CD14-positive monocyte (primary cell): Measurements from ENCODE around the gene CTNNA3. TPM values are rescaled to one million over a fixed set of nuclear protein-coding genes. Genes with fewer than 3 reads are reported as not detected.

Experiments
- DNase-seq, 3 donors: peaks; one replicate each; pipeline ENCODE4 v3.0.0-alpha.2; 2011 to 2022
- H2AFZ ChIP-seq: 2 replicates; pipeline ENCODE4 v1.6.0; 2012; ENCODE audit warnings: mild to moderate bottlenecking, low read depth, low read length, inconsistent platforms; ENCODE audit not compliant: insufficient read depth, poor library complexity, severe bottlenecking
- H3K27ac ChIP-seq, 2 donors: 1 replicate in 1 of 2; 2 replicates in 1 of 2; pipeline ENCODE4 v1.5.1; 2012 to 2013; ENCODE audit warnings: low read length in 2 of 2, control low read depth in 1 of 2, inconsistent platforms in 1 of 2, low read depth in 1 of 2, mild to moderate bottlenecking in 1 of 2
- H3K27me3 ChIP-seq, 2 donors: one replicate each; pipeline versions ENCODE4 v1.6.0 to v1.6.1; 2011 to 2013; ENCODE audit warnings: low read length in 2 of 2; ENCODE audit not compliant: control insufficient read depth in 2 of 2, insufficient read depth in 2 of 2
- H3K36me3 ChIP-seq, 2 donors: replicated peaks in 1 of 2; 1 replicate in 1 of 2; 2 replicates in 1 of 2; pipeline versions ENCODE4 v1.5.1 to v1.6.1; 2012 to 2013; ENCODE audit warnings: low read length in 2 of 2, control low read depth in 1 of 2, inconsistent platforms in 1 of 2, mild to moderate bottlenecking in 1 of 2; ENCODE audit not compliant: insufficient read depth in 2 of 2, control insufficient read depth in 1 of 2
- H3K4me1 ChIP-seq, 2 donors: 1 replicate in 1 of 2; 2 replicates in 1 of 2; pipeline versions ENCODE4 v1.5.1 to v1.6.1; 2012 to 2013; ENCODE audit warnings: low read length in 2 of 2, control low read depth in 1 of 2, inconsistent platforms in 1 of 2, mild to moderate bottlenecking in 1 of 2, moderate library complexity in 1 of 2; ENCODE audit not compliant: insufficient read depth in 2 of 2, control insufficient read depth in 1 of 2
- H3K4me2 ChIP-seq: replicated peaks from 2 replicates; pipeline ENCODE3; 2012; ENCODE audit warnings: low read length, moderate library complexity, mild to moderate bottlenecking; ENCODE audit not compliant: poor library complexity, severe bottlenecking; ENCODE audit errors: extremely low read depth
- H3K4me3 ChIP-seq, 3 experiments: fragments of 200-600 bp in 1 of 3; sonication (generic) in 1 of 3; replicated peaks in 1 of 3; 1 replicate in 2 of 3; 2 replicates in 1 of 3; pipeline ENCODE4 v1.5.1; 2011 to 2013; ENCODE audit warnings: low read length in 3 of 3, mild to moderate bottlenecking in 3 of 3, control low read depth in 2 of 3, low read depth in 2 of 3, inconsistent platforms in 1 of 3, moderate library complexity in 1 of 3
- H3K79me2 ChIP-seq: 2 replicates; pipeline ENCODE4 v1.6.0; 2012; ENCODE audit warnings: mild to moderate bottlenecking, control low read depth, inconsistent platforms, low read length, moderate library complexity; ENCODE audit not compliant: insufficient read depth
- H3K9ac ChIP-seq: 2 replicates; pipeline ENCODE4 v1.6.0; 2017; ENCODE audit warnings: low read length, mild to moderate bottlenecking; ENCODE audit not compliant: insufficient read depth, poor library complexity, severe bottlenecking
- H3K9me3 ChIP-seq, 2 donors: replicated peaks in 1 of 2; 1 replicate in 1 of 2; 2 replicates in 1 of 2; pipeline versions ENCODE4 v1.5.1 to v1.6.1; 2012 to 2013; ENCODE audit warnings: low read length in 2 of 2, control low read depth in 1 of 2; ENCODE audit not compliant: control insufficient read depth in 1 of 2, insufficient read depth in 1 of 2
- H4K20me1 ChIP-seq: 2 replicates; pipeline ENCODE4 v1.6.0; 2012; ENCODE audit warnings: mild to moderate bottlenecking, low read length, control low read depth, moderate library complexity; ENCODE audit not compliant: insufficient read depth
- H3K27ac Mint-ChIP-seq, 7 donors: one replicate each; pipeline ENCODE4 v1.8.0; 2020; ENCODE audit warnings: mild to moderate bottlenecking in 7 of 7, mixed read lengths in 7 of 7, moderate library complexity in 6 of 7, inconsistent platforms in 2 of 7
- H3K27me3 Mint-ChIP-seq, 3 donors: one replicate each; pipeline ENCODE4 v1.8.0; 2021 to 2022; ENCODE audit warnings: low read depth in 3 of 3, mild to moderate bottlenecking in 3 of 3, mixed read lengths in 3 of 3, moderate library complexity in 3 of 3, inconsistent platforms in 1 of 3
- H3K36me3 Mint-ChIP-seq, 2 donors: one replicate each; pipeline ENCODE4 v1.8.0; 2020; ENCODE audit warnings: mixed read lengths in 2 of 2, inconsistent platforms in 1 of 2, mild to moderate bottlenecking in 1 of 2
- H3K4me1 Mint-ChIP-seq: one replicate; pipeline ENCODE4 v1.8.0; 2020; ENCODE audit warnings: mild to moderate bottlenecking, mixed read lengths
- H3K4me3 Mint-ChIP-seq, 2 donors: one replicate each; pipeline ENCODE4 v1.8.0; 2020; ENCODE audit warnings: mild to moderate bottlenecking in 2 of 2, mixed read lengths in 2 of 2, moderate library complexity in 1 of 2
- H3K9me3 Mint-ChIP-seq, 7 donors: one replicate each; pipeline ENCODE4 v1.8.0; 2020 to 2022; ENCODE audit warnings: mixed read lengths in 7 of 7, mild to moderate bottlenecking in 6 of 7, moderate library complexity in 6 of 7, inconsistent platforms in 2 of 7
- CTCF ChIP-seq: fragments of 200-600 bp; IDR thresholded peaks from one replicate; pipeline ENCODE4 v1.8.0; 2022; ENCODE audit warnings: antibody characterized with exemption, mild to moderate bottlenecking
- WGBS: methylation state at CpG from one replicate; pipeline ENCODE4 v1.1.5; 2013; ENCODE audit warnings: missing lambda C conversion rate; ENCODE audit not compliant: insufficient coverage; 5-methylcytosine and 5-hydroxymethylcytosine counted together
- intact Hi-C, 2 donors: fragments of 100-400 bp; cut with micrococcal nuclease; formaldehyde crosslinking; loops; one replicate each; pipeline versions ENCODE4 v1.15.0 to v1.15.1; 2023
- polyA plus RNA-seq, 3 donors: library from polyadenylated mRNA; depleted of rRNA in 1 of 3; unstranded in 2 of 3; stranded (reverse) in 1 of 3; fragments of 300-500 nt in 2 of 3; fragments of >200 nt in 1 of 3; fragmentation: Illumina TruSeq in 2 of 3; gene quantifications; 1 replicate in 2 of 3; 2 replicates in 1 of 3; pipeline ENCODE4 v1.2.3, GENCODE V29; 2012 to 2021

The CTNNA3 gene
- polyA plus RNA-seq, 3 donors: not detected

- Histone ChIP-seq H4K20me1 (no peaks in the 10 kb centered on the region), H3K4me3 (no peak overlapping the region), H3K4me2 (no peak overlapping the region), H3K79me2 (no peaks in the 10 kb centered on the region), H3K27me3 (no peaks in the 10 kb centered on the region), H3K9me3 (no peaks in the 10 kb centered on the region), H3K4me1 (no peaks in the 10 kb centered on the region), H2AFZ (no peak overlapping the region), H3K36me3 (no peaks in the 10 kb centered on the region), H3K9ac (no peak overlapping the region), H3K27ac (no peak overlapping the region)
- intact Hi-C loops: no loop called here
- DNase-seq: no peak
- peaks cover 0 to 7% (median 0%) of the 10 kb centered on the region in 7 donors for H3K9me3 Mint-ChIP-seq
- no peaks in the 10 kb centered on the region for H3K27me3 Mint-ChIP-seq
- TF ChIP-seq CTCF: no peak
- H3K27ac Mint-ChIP-seq: no peak overlapping the region
- no peaks in the 10 kb centered on the region for H3K4me1 Mint-ChIP-seq
- no peaks in the 10 kb centered on the region for H3K36me3 Mint-ChIP-seq
- no CpG with 5 or more reads among the region's 1 CpG for WGBS
- H3K4me3 Mint-ChIP-seq: no peak overlapping the region
Observed at GRCh38 chr10:66786709-66787108, 909.3 kb downstream of the CTNNA3 start.

- H3K4me1 Mint-ChIP-seq: no peaks in the 10 kb centered on the region
- Histone ChIP-seq H4K20me1 (no peaks in the 10 kb centered on the region), H3K4me1 (no peaks in the 10 kb centered on the region), H3K4me2 (no peak overlapping the region), H3K4me3 (no peak overlapping the region), H3K79me2 (no peaks in the 10 kb centered on the region), H3K27me3 (no peaks in the 10 kb centered on the region), H3K36me3 (no peaks in the 10 kb centered on the region), H2AFZ (no peak overlapping the region), H3K9ac (no peak overlapping the region), H3K27ac (no peak overlapping the region), H3K9me3 (no peaks in the 10 kb centered on the region)
- no peak overlapping the region for H3K4me3 Mint-ChIP-seq
- H3K27me3 Mint-ChIP-seq: no peaks in the 10 kb centered on the region
- intact Hi-C loops: no loop called here
- H3K27ac Mint-ChIP-seq: no peak overlapping the region
- TF ChIP-seq CTCF: no peak
- WGBS: no CpG with 5 or more reads among the region's 1 CpG
- H3K36me3 Mint-ChIP-seq: no peaks in the 10 kb centered on the region
- DNase-seq: no peak
- H3K9me3 Mint-ChIP-seq: peaks cover 0 to 3% (median 0%) of the 10 kb centered on the region in 7 donors
Observed at GRCh38 chr10:66784770-66785169, 911.2 kb downstream of the CTNNA3 start.
